Left forelimb (tissue), 1 donor: Measurements from ENCODE around the gene S100A4.

ENCODE experiments used
- DNase-seq: peaks from one replicate; pipeline ENCODE4 v3.0.0-alpha.2; 2018; ENCODE audit warnings: low spot score

S100A4 gene

GRCh38 chr1:153547560-153548551, 2.2 kb upstream of the S100A4 start:
- no peak for DNase-seq

- no peak for DNase-seq
Observed at GRCh38 chr1:153546796-153547559, 1.4 kb upstream of the S100A4 start.

GRCh38 chr1:153546371-153546770, 765 bp upstream of the S100A4 start:
- DNase-seq = no peak

GRCh38 chr1:153544453-153545066, 1.0 kb downstream of the S100A4 start:
- DNase-seq = no peak

GRCh38 chr1:153543736-153544135, 1.9 kb downstream of the S100A4 start:
- DNase-seq = no peak

GRCh38 chr1:153542956-153543711, 2.5 kb downstream of the S100A4 start:
- DNase-seq = no peak

- no peak for DNase-seq
Observed at GRCh38 chr1:153541641-153542590, 3.7 kb downstream of the S100A4 start.

- DNase-seq = no peak
Observed at GRCh38 chr1:153540394-153541361, 4.9 kb downstream of the S100A4 start, which contains the start of gene S100A5. Gene S100A5 (minus strand): TSS chr1:153540934. CDS start chr1:153540191, 743 bp downstream.

- DNase-seq = no peak
Observed at GRCh38 chr1:153539395-153540093, 6.1 kb downstream of the S100A4 start.

GRCh38 chr1:153538315-153538821, 7.2 kb downstream of the S100A4 start:
- no peak for DNase-seq

GRCh38 chr1:153537376-153537730, 8.3 kb downstream of the S100A4 start:
- DNase-seq = no peak

- no peak for DNase-seq
Observed at GRCh38 chr1:153536671-153537375, 8.8 kb downstream of the S100A4 start.

GRCh38 chr1:153536012-153536670, 9.5 kb downstream of the S100A4 start:
- peak; percentile 80 for DNase-seq

- peak; percentile 64 for DNase-seq
Observed at GRCh38 chr1:153535242-153536011, 10.2 kb downstream of the S100A4 start, which contains the start of gene S100A6. Gene S100A6 (minus strand): TSS chr1:153535991. CDS start chr1:153535339, 652 bp downstream.

- DNase-seq = no peak
Observed at GRCh38 chr1:153534925-153535241, 10.7 kb downstream of the S100A4 start.

- no peak for DNase-seq
Observed at GRCh38 chr1:153534226-153534924, 11.2 kb downstream of the S100A4 start.
